PC-9 (cell line): ENCODE results near the gene APBB1IP. TPM values are rescaled to one million over a fixed set of nuclear protein-coding genes. Genes with fewer than 3 reads are reported as not detected.
"Not testable (repeated sequence)": the region's sequence is repeated elsewhere in the genome, so short reads cannot be mapped to it uniquely, and the experiment has no call there.

Experiments used
- BruUV-seq: library from RNA; stranded (reverse); fragments of 400-500 nt; replicated peaks from 2 replicates; lab custom pipeline; 2021; lab: Mats Ljungman, UMichigan
- CTCF ChIA-PET: fragments of 300-600 bp; sonication (Branson Sonifier 250); formaldehyde crosslinking; loops from one replicate; lab custom pipeline; 2022; ENCODE audit warnings: antibody characterized with exemption; lab: Charles Lee
- POLR2A ChIA-PET: fragments of 300-600 bp; sonication (Branson Sonifier 250); formaldehyde crosslinking; loops from one replicate; lab custom pipeline; 2022; ENCODE audit warnings: antibody characterized with exemption; ENCODE audit not compliant: unreplicated experiment; lab: Charles Lee
- DNase-seq, 2 experiments: peaks; one replicate each; pipeline versions ENCODE4 v3.0.0 to v3.0.0-alpha.2; 2015 to 2022; ENCODE audit warnings: mixed read lengths in 1 of 2
- H2AFZ ChIP-seq: fragments of 200-600 bp; sonication (generic); 2 replicates; pipeline ENCODE4 v1.8.1; 2017; ENCODE audit warnings: antibody characterized with exemption
- H3F3A ChIP-seq: fragments of 200-600 bp; sonication (generic); 2 replicates; pipeline ENCODE4 v1.8.1; 2017; ENCODE audit warnings: antibody characterized with exemption, mild to moderate bottlenecking, low read depth; ENCODE audit not compliant: insufficient read depth
- H3K27ac ChIP-seq: fragments of 200-600 bp; sonication (generic); 2 replicates; pipeline ENCODE4 v1.6.1; 2016; ENCODE audit warnings: mixed run types
- H3K27me3 ChIP-seq: fragments of 200-600 bp; sonication (generic); 2 replicates; pipeline ENCODE4 v1.6.1; 2016; ENCODE audit warnings: low read depth, mixed run types; ENCODE audit not compliant: insufficient read depth
- H3K36me3 ChIP-seq: fragments of 200-600 bp; sonication (generic); 2 replicates; pipeline ENCODE4 v1.6.1; 2016; ENCODE audit warnings: low read depth, mixed run types
- H3K4me1 ChIP-seq: fragments of 200-600 bp; sonication (generic); replicated peaks from 2 replicates; pipeline ENCODE4 v1.6.1; 2016; ENCODE audit warnings: mixed run types; ENCODE audit not compliant: insufficient read depth
- H3K4me2 ChIP-seq: fragments of 200-600 bp; sonication (generic); 2 replicates; pipeline ENCODE4 v1.6.1; 2017; ENCODE audit warnings: mixed run types
- H3K4me3 ChIP-seq: fragments of 200-600 bp; sonication (generic); 2 replicates; pipeline ENCODE4 v1.6.1; 2016; ENCODE audit warnings: mixed run types
- H3K79me2 ChIP-seq: fragments of 200-600 bp; sonication (generic); 2 replicates; pipeline ENCODE4 v1.6.1; 2017; ENCODE audit warnings: low read depth, mixed run types
- H3K9me2 ChIP-seq: fragments of 200-600 bp; sonication (generic); 2 replicates; pipeline ENCODE4 v1.8.1; 2017; ENCODE audit warnings: mild to moderate bottlenecking; ENCODE audit not compliant: insufficient read depth
- H3K9me3 ChIP-seq: fragments of 200-600 bp; sonication (generic); 2 replicates; pipeline ENCODE4 v1.8.1; 2016; ENCODE audit warnings: low read depth; ENCODE audit not compliant: insufficient read depth
- H4K20me1 ChIP-seq: fragments of 200-600 bp; sonication (generic); 2 replicates; pipeline ENCODE4 v1.8.1; 2017; ENCODE audit not compliant: insufficient read depth
- EZH2 ChIP-seq: fragments of 200-600 bp; sonication (generic); IDR thresholded peaks from 2 replicates; pipeline ENCODE4 v1.8.0; 2017; ENCODE audit warnings: antibody characterized with exemption, low read depth
- intact Hi-C: fragments of 100-400 bp; cut with micrococcal nuclease; formaldehyde crosslinking; loops from one replicate; pipeline ENCODE4 v1.10.0; 2022; ENCODE audit not compliant: unreplicated experiment
- total RNA-seq: library from RNA; stranded (reverse); gene quantifications from 2 replicates; pipeline ENCODE4 v1.2.3, GENCODE V29; 2021
- TF ChIP-seq, protein P1 (sequence below): fragments of 200-600 bp; sonication (generic); conservative IDR thresholded peaks from 2 replicates; pipeline ENCODE4 v1.6.1; 2017; ENCODE audit warnings: mixed run types, antibody characterized with exemption, mild to moderate bottlenecking, moderate library complexity

The APBB1IP gene
- total RNA-seq, 1 experiment from 2014 or later, result not detected

DNA sequence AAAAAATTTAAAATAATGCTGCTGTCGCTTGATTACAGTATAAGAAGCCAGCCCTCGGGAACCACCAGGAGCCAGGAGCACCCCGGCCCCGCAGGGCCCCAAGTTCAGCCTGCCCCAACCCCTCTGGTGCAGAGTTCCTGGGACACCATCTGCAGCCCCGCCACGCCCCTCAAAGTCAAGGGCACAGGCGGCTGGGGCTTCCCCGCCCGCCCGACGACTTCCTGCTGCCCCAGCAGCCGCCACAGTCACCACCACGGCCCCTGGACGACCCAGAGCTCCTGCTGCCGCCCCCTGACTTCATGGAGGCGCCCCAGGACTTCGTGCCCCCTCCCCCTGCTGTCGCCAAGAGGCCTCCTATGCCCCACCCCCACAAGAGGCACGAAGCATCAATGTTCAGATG is 155.8 kb downstream of the APBB1IP start:
- no peaks in the 10 kb centered on the region for H3K9me2 ChIP-seq
- H3K27me3 ChIP-seq, result peaks cover 19% of the 10 kb centered on the region
- no peaks in the 10 kb centered on the region for H3K36me3 ChIP-seq
- intact Hi-C loops, result no loop called here
- no peak overlapping the region for H2AFZ ChIP-seq
- no peak overlapping the region for H3K4me2 ChIP-seq
- CTCF ChIA-PET, result no interaction called here
- DNase-seq, result no peak
- no peaks in the 10 kb centered on the region for H3K79me2 ChIP-seq
- H3F3A ChIP-seq, result no peaks in the 10 kb centered on the region
- no peak overlapping the region for H3K27ac ChIP-seq
- POLR2A ChIA-PET, result no interaction called here
- H3K9me3 ChIP-seq, result no peaks in the 10 kb centered on the region
- no peaks in the 10 kb centered on the region for H3K4me1 ChIP-seq
- H3K4me3 ChIP-seq, result no peak overlapping the region
- H4K20me1 ChIP-seq, result no peaks in the 10 kb centered on the region
- BruUV-seq, result no TSS peak
- TF ChIP-seq EZH2, result no peak
- TF ChIP-seq, protein P1, sequence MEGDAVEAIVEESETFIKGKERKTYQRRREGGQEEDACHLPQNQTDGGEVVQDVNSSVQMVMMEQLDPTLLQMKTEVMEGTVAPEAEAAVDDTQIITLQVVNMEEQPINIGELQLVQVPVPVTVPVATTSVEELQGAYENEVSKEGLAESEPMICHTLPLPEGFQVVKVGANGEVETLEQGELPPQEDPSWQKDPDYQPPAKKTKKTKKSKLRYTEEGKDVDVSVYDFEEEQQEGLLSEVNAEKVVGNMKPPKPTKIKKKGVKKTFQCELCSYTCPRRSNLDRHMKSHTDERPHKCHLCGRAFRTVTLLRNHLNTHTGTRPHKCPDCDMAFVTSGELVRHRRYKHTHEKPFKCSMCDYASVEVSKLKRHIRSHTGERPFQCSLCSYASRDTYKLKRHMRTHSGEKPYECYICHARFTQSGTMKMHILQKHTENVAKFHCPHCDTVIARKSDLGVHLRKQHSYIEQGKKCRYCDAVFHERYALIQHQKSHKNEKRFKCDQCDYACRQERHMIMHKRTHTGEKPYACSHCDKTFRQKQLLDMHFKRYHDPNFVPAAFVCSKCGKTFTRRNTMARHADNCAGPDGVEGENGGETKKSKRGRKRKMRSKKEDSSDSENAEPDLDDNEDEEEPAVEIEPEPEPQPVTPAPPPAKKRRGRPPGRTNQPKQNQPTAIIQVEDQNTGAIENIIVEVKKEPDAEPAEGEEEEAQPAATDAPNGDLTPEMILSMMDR, result no peak

DNA sequence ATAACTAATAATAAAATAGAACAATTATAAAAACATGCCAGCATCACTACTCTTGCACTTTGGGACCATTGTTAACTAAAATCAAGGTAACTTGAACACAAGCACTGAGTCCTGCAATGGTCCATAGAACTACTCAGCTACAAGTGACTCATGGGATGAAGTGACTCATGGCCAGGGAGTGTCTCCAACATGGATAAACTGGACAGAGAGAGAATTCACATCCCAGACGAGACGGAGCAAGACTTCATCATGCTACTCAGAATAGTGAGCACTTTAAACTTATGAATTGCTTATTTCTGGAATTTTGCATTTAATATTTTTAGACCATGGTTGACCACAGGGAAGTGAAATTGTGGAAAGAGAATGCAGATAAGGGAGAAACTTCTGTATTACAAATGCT is 165.1 kb downstream of the APBB1IP start:
- H3K9me3 ChIP-seq, H2AFZ ChIP-seq, H3K4me2 ChIP-seq, H3K4me1 ChIP-seq, H4K20me1 ChIP-seq, H3K79me2 ChIP-seq, BruUV-seq, H3K27ac ChIP-seq, H3K27me3 ChIP-seq, POLR2A ChIA-PET, CTCF ChIA-PET, H3K9me2 ChIP-seq, DNase-seq, H3F3A ChIP-seq, H3K4me3 ChIP-seq, H3K36me3 ChIP-seq: not testable (repeated sequence)
- intact Hi-C loops, result loop anchor here (10.0 kb wide), 1 partner anchor 282 kb away; no protein-coding TSS in a partner anchor

DNA sequence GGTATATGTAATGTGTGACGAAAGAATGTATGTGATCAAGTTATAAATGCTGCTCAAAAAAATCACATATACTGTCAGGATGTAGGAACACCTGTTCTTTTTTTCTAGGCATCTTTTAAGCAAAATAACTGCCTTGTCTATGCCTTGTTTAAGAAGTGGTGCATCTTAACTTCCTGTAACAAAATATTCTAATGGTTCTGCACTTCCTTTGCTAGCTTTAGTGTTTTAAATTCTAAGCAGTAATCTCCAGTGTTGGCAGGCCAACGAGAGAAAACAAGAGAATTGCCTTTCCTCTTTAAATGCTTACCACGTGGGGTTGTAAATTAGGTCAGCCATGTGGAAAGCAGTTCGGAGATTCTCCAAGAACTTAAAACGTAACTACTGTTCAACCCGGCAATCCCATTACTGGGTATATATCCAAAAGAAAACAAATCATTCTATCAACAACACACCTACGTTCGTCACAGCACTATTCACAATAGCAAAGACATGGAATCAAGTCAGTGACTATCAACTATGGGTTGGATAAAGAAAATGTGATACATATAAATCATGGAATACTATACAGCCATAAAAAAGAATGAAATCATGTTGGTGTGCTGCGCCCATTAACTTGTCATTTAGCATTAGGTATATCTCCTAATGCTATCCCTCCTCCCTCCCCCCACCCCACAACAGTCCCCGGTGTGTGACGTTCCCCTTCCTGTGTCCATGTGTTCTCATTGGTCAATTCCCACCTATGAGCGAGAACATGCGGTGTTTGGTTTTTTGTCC is 166.4 kb downstream of the APBB1IP start:
- H3K9me2 ChIP-seq, H3K36me3 ChIP-seq, H3K9me3 ChIP-seq, H2AFZ ChIP-seq, H3K4me3 ChIP-seq, H3K27ac ChIP-seq, H4K20me1 ChIP-seq, H3K4me2 ChIP-seq, CTCF ChIA-PET, H3K4me1 ChIP-seq, BruUV-seq, H3K79me2 ChIP-seq, DNase-seq, H3F3A ChIP-seq, POLR2A ChIA-PET, H3K27me3 ChIP-seq: not testable (repeated sequence)
- intact Hi-C loops, result loop anchor here (10.0 kb wide), 1 partner anchor 280 kb away; no protein-coding TSS in a partner anchor

DNA sequence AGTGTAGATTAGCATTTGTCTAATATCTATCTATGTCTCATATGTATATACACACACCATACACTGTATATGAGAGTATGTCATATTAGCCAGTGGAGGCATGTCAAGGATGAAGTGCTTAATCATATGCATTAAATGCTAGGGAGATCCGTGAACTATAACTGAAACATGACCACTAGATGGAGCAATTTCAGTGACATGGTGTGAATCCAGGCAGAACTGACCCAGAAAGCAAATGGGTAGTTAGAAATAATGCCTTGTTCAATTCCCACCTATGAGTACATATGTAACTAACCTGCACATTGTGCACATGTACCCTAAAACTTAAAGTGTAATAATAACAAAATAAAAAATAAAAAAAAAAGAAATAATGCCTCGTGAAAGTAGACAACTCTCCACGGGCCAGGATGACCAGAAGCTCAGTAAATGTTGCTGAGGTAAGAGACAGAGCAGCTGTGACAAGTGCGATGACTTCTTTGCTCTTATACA is 168.3 kb downstream of the APBB1IP start:
- H3K4me1 ChIP-seq, H3K4me2 ChIP-seq, H3K4me3 ChIP-seq, CTCF ChIA-PET, H2AFZ ChIP-seq, H3K9me3 ChIP-seq, H3K36me3 ChIP-seq, H4K20me1 ChIP-seq, H3K27ac ChIP-seq, BruUV-seq, DNase-seq, H3K27me3 ChIP-seq, POLR2A ChIA-PET, H3F3A ChIP-seq, H3K9me2 ChIP-seq, H3K79me2 ChIP-seq: not testable (repeated sequence)
- TF ChIP-seq, protein P1, result peak; percentile 57
- intact Hi-C loops, result loop anchor here (10.0 kb wide), 1 partner anchor 278 kb away; no protein-coding TSS in a partner anchor
